HepG2 (cell line): ENCODE data around the gene ABL2. TPM values are rescaled to one million over a fixed set of nuclear protein-coding genes. Genes with fewer than 3 reads are reported as not detected.

ENCODE experiments used
- ATAC-seq: fragments of 200-7000 bp; cut with Tn5 transposase; 3 replicates; pipeline ENCODE4 v1.9.1; 2020; ENCODE audit warnings: mild to moderate bottlenecking, moderate library complexity
- BruUV-seq: library from RNA; stranded (reverse); fragments of 400-500 nt; replicated peaks from 2 replicates; lab custom pipeline; 2021; lab: Mats Ljungman, UMichigan
- CTCF ChIA-PET: fragments of 300-600 bp; formaldehyde crosslinking; extraction: SDS; loops from one replicate; lab custom pipeline; 2021; ENCODE audit warnings: low total read pairs, inconsistent platforms, low intra/inter-chr PET ratio; lab: Yijun Ruan, JAX
- POLR2A ChIA-PET: fragments of 350-600 bp; sonication (Branson Sonifier 250); formaldehyde crosslinking; loops from one replicate; lab custom pipeline; 2020; ENCODE audit warnings: antibody characterized with exemption, inconsistent platforms; lab: Yijun Ruan, JAX
- DNase-seq: peaks from one replicate; pipeline ENCODE4 v3.0.0-alpha.2; 2015; ENCODE audit warnings: low spot score
- FAIRE-seq: peaks from 3 replicates; lab custom pipeline; 2011; peaks lifted over from hg19 to GRCh38; lab: Jason Lieb, UNC
- H2AFZ ChIP-seq: one replicate; pipeline ENCODE4 v1.6.1; 2011; ENCODE audit warnings: low read length, inconsistent platforms
- H3K27ac ChIP-seq: fragments of 300-600 bp; 3 replicates; pipeline ENCODE4 v1.8.0; 2011; ENCODE audit warnings: mixed run types, mild to moderate bottlenecking, mixed read lengths, low read length, inconsistent platforms; ENCODE audit not compliant: insufficient read depth; ENCODE audit errors: extremely low read length
- H3K27me3 ChIP-seq, 2 experiments: fragments of 200-600 bp in 1 of 2; 2 replicates in 1 of 2; 3 replicates in 1 of 2; pipeline versions ENCODE4 v1.6.0 to v1.8.0; 2011; ENCODE audit warnings: low read length in 2 of 2, mild to moderate bottlenecking in 2 of 2, moderate library complexity in 2 of 2, inconsistent platforms in 1 of 2; ENCODE audit not compliant: insufficient read depth in 2 of 2, control insufficient read depth in 1 of 2
- H3K36me3 ChIP-seq, 2 experiments: fragments of 200-600 bp in 1 of 2; replicated peaks in 1 of 2; 2 replicates in 1 of 2; 3 replicates in 1 of 2; pipeline versions ENCODE4 v1.5.1 to v1.8.0; 2011; ENCODE audit warnings: low read length in 2 of 2, inconsistent platforms in 1 of 2; ENCODE audit not compliant: insufficient read depth in 2 of 2, control insufficient read depth in 1 of 2
- H3K4me1 ChIP-seq: 2 replicates; pipeline ENCODE4 v1.5.1; 2012; ENCODE audit warnings: low read length, inconsistent platforms; ENCODE audit not compliant: insufficient read depth
- H3K4me2 ChIP-seq: 2 replicates; pipeline ENCODE4 v1.6.0; 2011; ENCODE audit warnings: low read depth, low read length, inconsistent platforms
- H3K4me3 ChIP-seq, 3 experiments: fragments of 200-600 bp in 1 of 3; sonication (generic), shearing (Covaris generic) in 1 of 3; replicated peaks in 1 of 3; 2 replicates each; pipeline ENCODE4 v1.5.1; 2011 to 2016; ENCODE audit warnings: low read length in 3 of 3, inconsistent platforms in 2 of 3, low read depth in 2 of 3, mild to moderate bottlenecking in 2 of 3, control low read depth in 1 of 3, mixed read lengths in 1 of 3; ENCODE audit not compliant: insufficient read depth in 1 of 3
- H3K79me2 ChIP-seq: one replicate; pipeline ENCODE4 v1.6.1; 2011; ENCODE audit warnings: low read length, inconsistent platforms; ENCODE audit not compliant: insufficient read depth
- H3K9ac ChIP-seq: 2 replicates; pipeline ENCODE4 v1.6.0; 2011; ENCODE audit warnings: mild to moderate bottlenecking, low read depth, low read length, inconsistent platforms; ENCODE audit not compliant: insufficient read depth
- H3K9me3 ChIP-seq: 2 replicates; pipeline ENCODE4 v1.5.1; 2012; ENCODE audit warnings: mild to moderate bottlenecking, low read length
- H4K20me1 ChIP-seq: 2 replicates; pipeline ENCODE4 v1.6.0; 2011; ENCODE audit warnings: inconsistent platforms, mild to moderate bottlenecking, low read length, moderate library complexity; ENCODE audit not compliant: insufficient read depth
- HHEX ChIP-seq: IDR thresholded peaks from 2 replicates; pipeline ENCODE4 v1.6.1; 2016; ENCODE audit warnings: control low read depth
- HMG20B ChIP-seq: conservative IDR thresholded peaks from 2 replicates; pipeline ENCODE4 v1.6.1; 2016; ENCODE audit warnings: missing genetic modification reagents, missing compliant biosample characterization
- KLF15 ChIP-seq: sonication (generic); formaldehyde crosslinking; IDR thresholded peaks from 2 replicates; pipeline ENCODE4 v1.8.1; 2023; ENCODE audit warnings: borderline replicate concordance, mild to moderate bottlenecking, inconsistent platforms, missing genetic modification reagents, mixed read lengths
- SALL1 ChIP-seq: sonication (generic); formaldehyde crosslinking; IDR thresholded peaks from 2 replicates; pipeline ENCODE4 v1.8.0; 2022; ENCODE audit warnings: mild to moderate bottlenecking, missing genetic modification reagents
- TRIM24 ChIP-seq: sonication (generic); formaldehyde crosslinking; IDR thresholded peaks from 2 replicates; pipeline ENCODE4 v1.8.0; 2022; ENCODE audit warnings: mild to moderate bottlenecking, missing genetic modification reagents
- ZKSCAN1 ChIP-seq: fragments of 150-350 bp; IDR thresholded peaks from 2 replicates; pipeline ENCODE4 v1.6.1; 2014; ENCODE audit warnings: low read length
- ZNF501 ChIP-seq: sonication (generic); formaldehyde crosslinking; IDR thresholded peaks from 2 replicates; pipeline ENCODE4 v1.5.1; 2020; ENCODE audit warnings: mild to moderate bottlenecking, moderate library complexity, missing genetic modification reagents
- WGBS: methylation state at CpG from one replicate; pipeline ENCODE4 v1.1.6; 2017; ENCODE audit warnings: low lambda C conversion rate; 5-methylcytosine and 5-hydroxymethylcytosine counted together
- in situ Hi-C: cut with HindIII; loops from 2 replicates; pipeline ENCODE4 v1.10.0; 2017; ENCODE audit warnings: low pct_unique_long_range_greater_than_20kb; ENCODE audit not compliant: extremely low pct_ligation_motif_present
- intact Hi-C: fragments of 100-400 bp; cut with micrococcal nuclease; formaldehyde crosslinking; loops from one replicate; pipeline ENCODE4 v1.10.0; 2022; ENCODE audit not compliant: unreplicated experiment
- polyA plus RNA-seq, 8 experiments: library from polyadenylated mRNA; depleted of rRNA in 3 of 8; stranded (reverse) in 7 of 8; unstranded in 1 of 8; fragments of >200 nt; fragmentation: Illumina TruSeq in 4 of 8; extraction: Trizol in 4 of 8; gene quantifications; 2 replicates each; pipeline versions ENCODE4 v1.2.1 to v1.2.3, GENCODE V29; 2011 to 2016; ENCODE audit warnings: low read depth in 4 of 8, missing spikeins in 1 of 8, mixed read lengths in 1 of 8; ENCODE audit not compliant: insufficient read depth in 1 of 8
- total RNA-seq, 5 experiments: library from RNA; depleted of rRNA; stranded (reverse); fragments of >200 nt; fragmentation: Illumina TruSeq; extraction: Trizol; gene quantifications; 2 replicates each; pipeline ENCODE4 v1.2.3, GENCODE V29; 2016; ENCODE audit warnings: low read depth in 1 of 5
- TF ChIP-seq, protein P1 (sequence below): sonication (generic); IDR thresholded peaks from 2 replicates; pipeline ENCODE4 v1.6.1; 2016; ENCODE audit warnings: low read depth, borderline replicate concordance
- TF ChIP-seq, protein P2 (sequence below): IDR thresholded peaks from 2 replicates; pipeline ENCODE4 v1.6.1; 2012; ENCODE audit warnings: low read length, improper control_type of control experiment
- TF ChIP-seq, protein P3 (sequence below): sonication (generic); formaldehyde crosslinking; IDR thresholded peaks from 2 replicates; pipeline ENCODE4 v1.4.0; 2020; ENCODE audit warnings: mild to moderate bottlenecking, missing genetic modification reagents
- TF ChIP-seq, protein P4 (sequence below): sonication (generic); formaldehyde crosslinking; conservative IDR thresholded peaks from 2 replicates; pipeline ENCODE4 v1.5.0; 2020; ENCODE audit warnings: missing genetic modification reagents
- TF ChIP-seq, protein P5 (sequence below): sonication (generic); formaldehyde crosslinking; IDR thresholded peaks from 2 replicates; pipeline ENCODE4 v1.4.0; 2020; ENCODE audit warnings: mild to moderate bottlenecking, missing genetic modification reagents

Gene ABL2
- total and polyA plus RNA-seq, 2 of the 13 experiments (the other 11 are each of a cell fraction or from before 2014, with no cell fraction given), result 5.8 to 6.0 TPM

DNA sequence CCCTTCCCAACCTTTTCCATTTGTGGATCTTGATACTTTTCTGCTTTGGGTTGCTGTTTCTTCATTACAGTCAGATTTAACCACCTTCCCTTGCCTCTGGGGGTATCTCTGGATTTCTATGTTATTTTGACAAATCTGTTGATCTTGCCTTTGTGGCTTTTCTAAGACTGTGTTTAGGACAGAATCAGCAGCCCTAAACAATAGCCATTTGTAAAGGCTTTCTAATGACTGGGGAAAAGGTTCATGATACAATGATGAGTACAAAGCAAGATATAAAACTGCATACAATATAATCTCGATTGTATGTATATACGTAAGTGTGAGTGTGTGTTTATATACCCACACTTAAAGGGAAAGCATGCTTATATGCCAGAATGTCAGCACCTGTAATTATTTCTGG is 176.0 kb downstream of the ABL2 start (continued):
- TF ChIP-seq, protein P1, sequence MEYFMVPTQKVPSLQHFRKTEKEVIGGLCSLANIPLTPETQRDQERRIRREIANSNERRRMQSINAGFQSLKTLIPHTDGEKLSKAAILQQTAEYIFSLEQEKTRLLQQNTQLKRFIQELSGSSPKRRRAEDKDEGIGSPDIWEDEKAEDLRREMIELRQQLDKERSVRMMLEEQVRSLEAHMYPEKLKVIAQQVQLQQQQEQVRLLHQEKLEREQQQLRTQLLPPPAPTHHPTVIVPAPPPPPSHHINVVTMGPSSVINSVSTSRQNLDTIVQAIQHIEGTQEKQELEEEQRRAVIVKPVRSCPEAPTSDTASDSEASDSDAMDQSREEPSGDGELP, result no peak
- TF ChIP-seq ZNF501 (CRISPR knock-in tag) (no peak), KLF15 (CRISPR knock-in tag) (no peak)
- TF ChIP-seq, protein P2, sequence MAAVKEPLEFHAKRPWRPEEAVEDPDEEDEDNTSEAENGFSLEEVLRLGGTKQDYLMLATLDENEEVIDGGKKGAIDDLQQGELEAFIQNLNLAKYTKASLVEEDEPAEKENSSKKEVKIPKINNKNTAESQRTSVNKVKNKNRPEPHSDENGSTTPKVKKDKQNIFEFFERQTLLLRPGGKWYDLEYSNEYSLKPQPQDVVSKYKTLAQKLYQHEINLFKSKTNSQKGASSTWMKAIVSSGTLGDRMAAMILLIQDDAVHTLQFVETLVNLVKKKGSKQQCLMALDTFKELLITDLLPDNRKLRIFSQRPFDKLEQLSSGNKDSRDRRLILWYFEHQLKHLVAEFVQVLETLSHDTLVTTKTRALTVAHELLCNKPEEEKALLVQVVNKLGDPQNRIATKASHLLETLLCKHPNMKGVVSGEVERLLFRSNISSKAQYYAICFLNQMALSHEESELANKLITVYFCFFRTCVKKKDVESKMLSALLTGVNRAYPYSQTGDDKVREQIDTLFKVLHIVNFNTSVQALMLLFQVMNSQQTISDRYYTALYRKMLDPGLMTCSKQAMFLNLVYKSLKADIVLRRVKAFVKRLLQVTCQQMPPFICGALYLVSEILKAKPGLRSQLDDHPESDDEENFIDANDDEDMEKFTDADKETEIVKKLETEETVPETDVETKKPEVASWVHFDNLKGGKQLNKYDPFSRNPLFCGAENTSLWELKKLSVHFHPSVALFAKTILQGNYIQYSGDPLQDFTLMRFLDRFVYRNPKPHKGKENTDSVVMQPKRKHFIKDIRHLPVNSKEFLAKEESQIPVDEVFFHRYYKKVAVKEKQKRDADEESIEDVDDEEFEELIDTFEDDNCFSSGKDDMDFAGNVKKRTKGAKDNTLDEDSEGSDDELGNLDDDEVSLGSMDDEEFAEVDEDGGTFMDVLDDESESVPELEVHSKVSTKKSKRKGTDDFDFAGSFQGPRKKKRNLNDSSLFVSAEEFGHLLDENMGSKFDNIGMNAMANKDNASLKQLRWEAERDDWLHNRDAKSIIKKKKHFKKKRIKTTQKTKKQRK, result no peak
- TF ChIP-seq, all 625 proteins: peak for 0

DNA sequence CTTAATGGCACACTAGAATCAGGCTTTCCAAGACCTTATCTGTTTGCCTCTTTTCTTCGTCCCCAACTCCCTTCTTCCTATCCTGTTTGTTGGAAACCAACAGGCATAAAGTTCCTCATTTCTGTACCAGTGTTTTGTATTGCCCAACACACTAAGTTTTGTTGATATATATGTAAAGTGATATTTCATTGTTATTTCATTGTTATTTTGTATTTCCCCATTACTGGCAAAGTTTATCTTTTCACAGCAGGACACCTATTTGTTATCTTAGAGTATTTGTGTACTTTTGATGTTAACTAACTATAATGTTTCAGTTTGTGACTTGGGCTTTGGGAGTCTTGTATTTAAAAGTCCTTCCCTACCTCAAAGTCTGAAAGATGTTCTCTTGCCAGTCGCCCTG is 176.7 kb downstream of the ABL2 start:
- Histone ChIP-seq H4K20me1 (no peaks in the 10 kb centered on the region), H2AFZ (no peak overlapping the region), H3K9me3 (no peaks in the 10 kb centered on the region), H3K4me1 (peaks cover 6% of the 10 kb centered on the region), H3K4me3 (no peak overlapping the region), H3K9ac (no peak overlapping the region), H3K27me3 (no peaks in the 10 kb centered on the region), H3K36me3 (peaks cover 0 to 19% of the 10 kb centered on the region in 2 experiments; a peak in 3 of 5 replicates), H3K79me2 (no peaks in the 10 kb centered on the region), H3K4me2 (no peak overlapping the region), H3K27ac (no peak overlapping the region)
- in situ Hi-C loops (no loop called here), intact Hi-C loops (no loop called here)
- DNase-seq, result no peak
- no peak for FAIRE-seq
- BruUV-seq, result no TSS peak
- no peak for ATAC-seq
- ChIA-PET POLR2A (no interaction called here), CTCF (no interaction called here)
- 99% methylated on average over 2 of the region's 2 CpGs for WGBS
- TF ChIP-seq HHEX (CRISPR knock-in tag), result no peak
- TF ChIP-seq, protein P3, sequence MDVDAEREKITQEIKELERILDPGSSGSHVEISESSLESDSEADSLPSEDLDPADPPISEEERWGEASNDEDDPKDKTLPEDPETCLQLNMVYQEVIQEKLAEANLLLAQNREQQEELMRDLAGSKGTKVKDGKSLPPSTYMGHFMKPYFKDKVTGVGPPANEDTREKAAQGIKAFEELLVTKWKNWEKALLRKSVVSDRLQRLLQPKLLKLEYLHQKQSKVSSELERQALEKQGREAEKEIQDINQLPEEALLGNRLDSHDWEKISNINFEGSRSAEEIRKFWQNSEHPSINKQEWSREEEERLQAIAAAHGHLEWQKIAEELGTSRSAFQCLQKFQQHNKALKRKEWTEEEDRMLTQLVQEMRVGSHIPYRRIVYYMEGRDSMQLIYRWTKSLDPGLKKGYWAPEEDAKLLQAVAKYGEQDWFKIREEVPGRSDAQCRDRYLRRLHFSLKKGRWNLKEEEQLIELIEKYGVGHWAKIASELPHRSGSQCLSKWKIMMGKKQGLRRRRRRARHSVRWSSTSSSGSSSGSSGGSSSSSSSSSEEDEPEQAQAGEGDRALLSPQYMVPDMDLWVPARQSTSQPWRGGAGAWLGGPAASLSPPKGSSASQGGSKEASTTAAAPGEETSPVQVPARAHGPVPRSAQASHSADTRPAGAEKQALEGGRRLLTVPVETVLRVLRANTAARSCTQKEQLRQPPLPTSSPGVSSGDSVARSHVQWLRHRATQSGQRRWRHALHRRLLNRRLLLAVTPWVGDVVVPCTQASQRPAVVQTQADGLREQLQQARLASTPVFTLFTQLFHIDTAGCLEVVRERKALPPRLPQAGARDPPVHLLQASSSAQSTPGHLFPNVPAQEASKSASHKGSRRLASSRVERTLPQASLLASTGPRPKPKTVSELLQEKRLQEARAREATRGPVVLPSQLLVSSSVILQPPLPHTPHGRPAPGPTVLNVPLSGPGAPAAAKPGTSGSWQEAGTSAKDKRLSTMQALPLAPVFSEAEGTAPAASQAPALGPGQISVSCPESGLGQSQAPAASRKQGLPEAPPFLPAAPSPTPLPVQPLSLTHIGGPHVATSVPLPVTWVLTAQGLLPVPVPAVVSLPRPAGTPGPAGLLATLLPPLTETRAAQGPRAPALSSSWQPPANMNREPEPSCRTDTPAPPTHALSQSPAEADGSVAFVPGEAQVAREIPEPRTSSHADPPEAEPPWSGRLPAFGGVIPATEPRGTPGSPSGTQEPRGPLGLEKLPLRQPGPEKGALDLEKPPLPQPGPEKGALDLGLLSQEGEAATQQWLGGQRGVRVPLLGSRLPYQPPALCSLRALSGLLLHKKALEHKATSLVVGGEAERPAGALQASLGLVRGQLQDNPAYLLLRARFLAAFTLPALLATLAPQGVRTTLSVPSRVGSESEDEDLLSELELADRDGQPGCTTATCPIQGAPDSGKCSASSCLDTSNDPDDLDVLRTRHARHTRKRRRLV, result no peak
- TF ChIP-seq ZKSCAN1, result no peak
- TF ChIP-seq SALL1 (CRISPR knock-in tag), result no peak
- TF ChIP-seq, protein P4, sequence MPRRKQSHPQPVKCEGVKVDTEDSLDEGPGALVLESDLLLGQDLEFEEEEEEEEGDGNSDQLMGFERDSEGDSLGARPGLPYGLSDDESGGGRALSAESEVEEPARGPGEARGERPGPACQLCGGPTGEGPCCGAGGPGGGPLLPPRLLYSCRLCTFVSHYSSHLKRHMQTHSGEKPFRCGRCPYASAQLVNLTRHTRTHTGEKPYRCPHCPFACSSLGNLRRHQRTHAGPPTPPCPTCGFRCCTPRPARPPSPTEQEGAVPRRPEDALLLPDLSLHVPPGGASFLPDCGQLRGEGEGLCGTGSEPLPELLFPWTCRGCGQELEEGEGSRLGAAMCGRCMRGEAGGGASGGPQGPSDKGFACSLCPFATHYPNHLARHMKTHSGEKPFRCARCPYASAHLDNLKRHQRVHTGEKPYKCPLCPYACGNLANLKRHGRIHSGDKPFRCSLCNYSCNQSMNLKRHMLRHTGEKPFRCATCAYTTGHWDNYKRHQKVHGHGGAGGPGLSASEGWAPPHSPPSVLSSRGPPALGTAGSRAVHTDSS (CRISPR knock-in tag), result no peak
- TF ChIP-seq, protein P5, sequence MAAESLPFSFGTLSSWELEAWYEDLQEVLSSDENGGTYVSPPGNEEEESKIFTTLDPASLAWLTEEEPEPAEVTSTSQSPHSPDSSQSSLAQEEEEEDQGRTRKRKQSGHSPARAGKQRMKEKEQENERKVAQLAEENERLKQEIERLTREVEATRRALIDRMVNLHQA (CRISPR knock-in tag), result no peak
- TF ChIP-seq HMG20B (CRISPR knock-in tag), result no peak
- TF ChIP-seq TRIM24 (CRISPR knock-in tag), result no peak
